ENCODE measurements around the gene IFNL4. TPM values are rescaled to one million over a fixed set of nuclear protein-coding genes. Genes with fewer than 3 reads are reported as not detected.

Gene IFNL4
- total RNA-seq, 2 donors from 2014 or later, result not detected

GRCh38 chr19:39237200-39238184 lies 11.2 kb downstream of the IFNL4 start:
- Histone ChIP-seq H3K4me1 (no peaks in the 10 kb centered on the region), H3K36me3 (no peaks in the 10 kb centered on the region), H3K4me3 (no peak overlapping the region), H3K9me3 (no peaks in the 10 kb centered on the region), H3K27ac (no peak overlapping the region), H3K27me3 (no peaks in the 10 kb centered on the region)
- no peak for DNase-seq (ENCODE audit: low spot score)
- TF ChIP-seq CTCF (IDR thresholded peaks at IDR 0.05), result no peak

GRCh38 chr19:39236527-39236926 lies 12.1 kb downstream of the IFNL4 start:
- Histone ChIP-seq H3K4me3 (no peak overlapping the region), H3K27me3 (no peaks in the 10 kb centered on the region), H3K4me1 (no peaks in the 10 kb centered on the region), H3K36me3 (no peaks in the 10 kb centered on the region), H3K27ac (no peak overlapping the region), H3K9me3 (no peaks in the 10 kb centered on the region)
- TF ChIP-seq CTCF (IDR thresholded peaks at IDR 0.05), result no peak
- DNase-seq (ENCODE audit: low spot score), result no peak

GRCh38 chr19:39232708-39233107 lies 15.9 kb downstream of the IFNL4 start:
- DNase-seq (ENCODE audit: low spot score), result no peak
- no peak for TF ChIP-seq CTCF (IDR thresholded peaks at IDR 0.05)
- no peaks in the 10 kb centered on the region for H3K27me3 ChIP-seq

GRCh38 chr19:39230096-39230764 lies 18.4 kb downstream of the IFNL4 start:
- Histone ChIP-seq H3K4me1 (no peaks in the 10 kb centered on the region), H3K36me3 (no peaks in the 10 kb centered on the region), H3K27me3 (no peaks in the 10 kb centered on the region), H3K9me3 (no peaks in the 10 kb centered on the region), H3K27ac (no peak overlapping the region), H3K4me3 (no peak overlapping the region)
- DNase-seq (ENCODE audit: low spot score), result no peak
- no peak for TF ChIP-seq CTCF (IDR thresholded peaks at IDR 0.05)

More at GRCh38 chr19:39232708-39233107, 15.9 kb downstream of the IFNL4 start:
- H3K4me3 ChIP-seq, result no peak overlapping the region
- no peaks in the 10 kb centered on the region for H3K9me3 ChIP-seq
- H3K27ac ChIP-seq, result no peak overlapping the region
- H3K4me1 ChIP-seq, result no peaks in the 10 kb centered on the region
- no peaks in the 10 kb centered on the region for H3K36me3 ChIP-seq

- Histone ChIP-seq H3K4me1 (no peaks in the 10 kb centered on the region), H3K4me3 (no peak overlapping the region), H3K27ac (no peak overlapping the region), H3K27me3 (no peaks in the 10 kb centered on the region), H3K36me3 (no peaks in the 10 kb centered on the region), H3K9me3 (no peaks in the 10 kb centered on the region)
- no peak for TF ChIP-seq CTCF (IDR thresholded peaks at IDR 0.05)
- DNase-seq (ENCODE audit: low spot score), result no peak
Measured at GRCh38 chr19:39224910-39225309, 23.7 kb downstream of the IFNL4 start.
